ENCODE measurements around the gene DYSF.

The DYSF gene

DNA sequence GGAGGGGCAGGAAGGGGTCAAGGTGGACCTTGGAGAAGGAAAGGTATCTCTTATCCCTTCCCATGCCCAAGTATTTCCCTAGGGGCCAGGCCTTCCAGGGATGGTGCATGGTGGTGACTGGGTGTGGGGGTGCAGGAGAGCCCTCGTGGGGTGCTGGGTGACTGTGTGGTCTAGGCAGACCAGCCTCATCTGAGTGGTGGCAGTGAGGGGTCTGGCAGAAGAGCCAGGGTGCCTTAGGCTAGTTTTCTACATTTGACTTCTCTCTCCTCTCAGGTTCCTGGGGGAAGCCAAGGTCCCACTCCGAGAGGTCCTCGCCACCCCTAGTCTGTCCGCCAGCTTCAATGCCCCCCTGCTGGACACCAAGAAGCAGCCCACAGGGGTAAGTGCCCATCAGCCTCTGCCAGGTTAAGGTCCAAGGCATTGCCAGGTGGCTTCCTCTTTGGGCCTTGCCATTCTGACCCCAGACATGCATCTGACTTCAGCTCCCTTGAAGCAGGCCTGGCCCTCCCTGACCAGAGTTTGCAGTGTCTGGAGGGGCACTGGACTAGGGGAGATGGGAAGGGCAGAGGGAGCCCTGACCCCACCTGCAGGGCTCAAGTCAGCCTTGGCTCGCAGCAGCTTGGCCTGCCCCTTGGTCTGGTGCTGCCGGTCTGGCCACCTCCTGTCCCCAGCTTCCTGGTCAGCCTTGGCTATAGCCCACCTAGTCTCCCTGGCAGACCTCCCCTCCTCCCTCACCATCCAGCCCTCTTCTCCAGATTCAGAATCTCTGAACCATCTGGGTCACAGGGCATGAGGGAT lies 49.8 kb downstream of the DYSF start:
- DNase-seq (ENCODE audit: low read depth in 2 of 2), result no peak

DNA sequence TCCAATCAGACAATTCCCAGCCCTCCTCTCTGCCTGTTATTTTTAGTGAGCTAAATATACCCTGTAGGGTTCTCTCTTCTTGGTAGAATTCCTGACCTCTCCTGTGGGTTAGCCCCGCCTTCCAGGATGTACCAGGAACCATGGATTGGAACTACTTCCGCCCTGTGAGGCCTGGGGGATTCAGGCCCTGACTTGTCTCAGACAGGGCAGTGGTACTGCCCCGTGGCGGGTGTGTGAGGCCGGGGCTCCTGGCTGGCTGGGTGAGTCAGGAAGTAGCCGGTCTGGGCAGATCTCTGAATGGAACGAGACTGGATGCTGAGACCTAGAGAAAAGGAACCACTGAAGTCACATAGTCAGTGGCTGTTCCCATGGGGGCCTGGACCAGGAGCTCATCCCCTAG lies 50.5 kb downstream of the DYSF start:
- no peak for DNase-seq (ENCODE audit: low read depth in 2 of 2)

DNA sequence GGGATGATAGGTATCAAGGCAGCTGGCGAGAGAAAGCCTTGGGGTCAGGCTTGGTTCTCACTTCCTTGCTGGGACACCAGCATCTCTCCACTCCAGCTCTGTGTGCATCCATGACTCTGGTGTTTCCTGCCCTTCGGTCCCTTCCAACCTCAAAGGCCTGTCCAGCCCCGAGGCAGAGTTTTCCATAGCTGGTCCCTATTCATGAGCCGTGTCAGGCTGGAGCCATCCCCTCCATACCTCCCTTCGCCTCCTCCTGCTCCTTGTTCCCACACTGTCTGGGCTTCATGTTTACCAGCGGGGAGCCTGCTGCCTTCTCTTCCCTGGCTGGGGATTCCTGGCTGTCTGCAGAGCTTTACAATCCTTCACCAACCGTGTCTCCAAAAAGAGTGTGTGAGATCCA lies 51.2 kb downstream of the DYSF start:
- no peak for DNase-seq (ENCODE audit: low read depth in 2 of 2)

GRCh38 chr2:71505086-71505769 lies 51.9 kb downstream of the DYSF start:
- DNase-seq (ENCODE audit: low read depth in 2 of 2), result no peak

DNA sequence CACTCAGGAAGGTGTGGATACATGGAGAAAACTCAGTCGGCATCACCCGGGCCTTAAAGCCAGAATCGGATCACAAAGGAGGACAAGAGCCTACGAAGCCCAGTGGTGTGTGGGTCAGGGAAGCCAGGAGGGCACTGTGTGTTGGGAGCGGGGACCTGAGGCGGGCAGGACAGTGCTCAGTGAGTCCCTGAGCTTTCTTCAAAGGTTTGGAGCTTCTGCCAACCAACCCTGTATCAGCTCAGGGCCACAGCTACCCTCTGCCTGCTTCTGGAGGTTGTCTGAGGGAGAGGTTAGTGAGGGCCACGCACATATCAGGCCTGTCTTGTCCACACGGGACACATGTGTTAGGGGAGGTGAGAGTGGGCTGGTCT lies 52.4 kb downstream of the DYSF start:
- DNase-seq (ENCODE audit: low read depth in 2 of 2), result no peak

- no peak for DNase-seq (ENCODE audit: low read depth in 2 of 2)
Measured at GRCh38 chr2:71506222-71507153, 53.1 kb downstream of the DYSF start.

DNA sequence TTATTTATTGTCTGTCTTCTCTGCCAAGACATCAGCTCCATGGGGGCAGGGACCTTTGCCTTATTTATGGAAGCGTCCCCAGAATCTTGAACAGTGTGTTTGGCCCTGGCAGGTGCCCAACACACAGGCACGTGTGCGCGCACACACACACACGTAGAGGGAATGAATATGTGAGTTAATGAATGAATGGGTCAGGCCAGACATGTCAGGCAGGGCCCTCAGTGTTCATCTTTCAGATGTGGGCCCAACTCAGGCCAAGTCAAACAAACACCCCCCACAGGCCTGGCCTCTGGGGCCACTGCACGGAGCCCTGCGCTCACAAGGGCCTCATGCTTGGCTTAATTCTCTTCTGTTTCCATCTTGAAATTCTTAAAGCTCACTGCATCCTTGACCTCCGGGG lies 54.1 kb downstream of the DYSF start:
- no peak for DNase-seq (ENCODE audit: low read depth in 2 of 2)

DNA sequence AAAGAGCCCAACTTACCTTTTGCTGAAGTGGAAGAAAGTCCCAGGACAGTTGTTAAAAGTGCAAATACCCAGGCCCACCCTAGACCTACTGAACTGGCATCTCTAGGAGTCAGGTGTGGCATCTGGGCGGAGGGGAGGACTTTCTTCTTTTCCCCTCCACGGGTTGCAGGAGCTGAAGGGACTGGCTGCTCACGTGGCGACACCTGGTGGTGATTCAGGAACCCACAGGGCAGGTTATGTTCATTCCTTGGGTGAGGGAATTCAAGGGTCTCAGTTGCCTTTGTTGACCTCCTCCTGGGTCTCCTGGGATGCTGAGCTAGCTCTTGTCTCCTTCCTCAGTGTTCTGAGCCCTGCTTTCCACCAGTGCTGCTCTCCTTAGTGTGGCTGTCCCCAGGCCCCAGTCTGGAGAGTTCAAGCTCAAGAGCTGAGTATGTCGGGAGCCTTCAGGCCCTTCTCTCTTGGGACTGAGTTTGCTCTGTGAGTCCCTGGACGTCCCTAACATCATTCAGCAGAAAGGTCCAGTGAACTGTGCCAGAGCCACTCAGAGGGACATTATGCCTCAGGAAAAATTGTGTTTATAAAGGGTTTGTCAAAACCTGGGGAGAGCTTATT lies 56.9 kb downstream of the DYSF start:
- DNase-seq (ENCODE audit: low read depth in 2 of 2), result peak; percentile 28 to 43

DNA sequence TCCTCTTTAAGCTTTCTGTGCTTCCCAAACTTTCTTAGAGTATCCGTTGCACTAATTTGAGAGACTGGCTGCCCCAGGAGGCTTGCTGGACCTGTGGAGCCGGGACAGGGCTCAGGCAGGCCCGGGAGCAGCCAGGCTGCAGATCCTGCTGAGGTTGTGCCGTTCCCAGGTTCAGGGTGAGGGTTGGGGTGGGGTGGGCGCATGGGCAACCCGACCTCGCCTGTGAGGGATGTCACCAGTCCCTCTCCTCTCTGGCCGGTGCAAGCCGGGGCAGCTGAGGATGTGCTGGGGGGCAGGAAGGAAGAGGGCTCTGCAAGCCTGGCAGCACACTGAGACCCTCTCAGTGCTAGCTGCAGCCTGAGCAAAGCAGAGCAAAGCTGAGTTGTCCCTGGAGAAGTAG lies 57.6 kb downstream of the DYSF start:
- no peak for DNase-seq (ENCODE audit: low read depth in 2 of 2)

- DNase-seq (ENCODE audit: low read depth in 2 of 2), result no peak
Measured at GRCh38 chr2:71511776-71512175, 58.4 kb downstream of the DYSF start.

GRCh38 chr2:71512386-71512785 lies 59.0 kb downstream of the DYSF start:
- no peak for DNase-seq (ENCODE audit: low read depth in 2 of 2)

GRCh38 chr2:71513096-71513495 lies 59.7 kb downstream of the DYSF start:
- no peak for DNase-seq (ENCODE audit: low read depth in 2 of 2)

GRCh38 chr2:71513721-71514120 lies 60.4 kb downstream of the DYSF start:
- no peak for DNase-seq (ENCODE audit: low read depth in 2 of 2)

DNA sequence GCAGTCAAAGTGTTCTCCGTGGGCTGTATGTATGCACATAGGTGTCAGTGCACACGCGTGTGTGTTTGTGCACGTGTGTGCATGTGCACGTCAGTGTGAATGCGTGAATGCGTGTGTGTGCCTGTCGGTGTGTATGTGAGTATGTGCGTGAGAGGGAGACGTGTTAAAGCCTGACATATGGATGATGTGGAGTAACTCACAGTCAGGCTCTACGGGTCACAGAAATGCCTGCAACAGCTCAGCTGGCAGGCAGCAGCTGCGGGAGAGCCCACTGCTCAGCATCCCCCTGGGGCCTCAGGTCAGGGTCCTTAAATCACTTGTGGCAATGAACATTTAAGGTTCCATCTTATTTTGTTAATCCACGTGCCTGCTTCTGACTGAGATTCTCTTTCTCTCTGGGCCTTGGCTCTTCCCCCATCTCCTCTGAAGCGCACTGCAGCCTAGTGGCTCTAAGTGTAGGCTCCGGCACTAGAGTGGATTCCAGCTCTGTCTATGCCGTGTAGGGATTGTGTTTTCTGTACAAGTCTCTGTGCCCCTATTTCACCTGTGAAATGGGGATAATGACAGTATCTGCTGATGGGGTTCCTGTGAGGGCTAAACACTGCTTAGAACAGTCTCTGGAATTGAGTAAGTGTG lies 63.0 kb downstream of the DYSF start:
- no peak for DNase-seq (ENCODE audit: low read depth in 2 of 2)

- no peak for DNase-seq (ENCODE audit: low read depth in 2 of 2)
Measured at GRCh38 chr2:71517851-71518250, 64.5 kb downstream of the DYSF start.

DNA sequence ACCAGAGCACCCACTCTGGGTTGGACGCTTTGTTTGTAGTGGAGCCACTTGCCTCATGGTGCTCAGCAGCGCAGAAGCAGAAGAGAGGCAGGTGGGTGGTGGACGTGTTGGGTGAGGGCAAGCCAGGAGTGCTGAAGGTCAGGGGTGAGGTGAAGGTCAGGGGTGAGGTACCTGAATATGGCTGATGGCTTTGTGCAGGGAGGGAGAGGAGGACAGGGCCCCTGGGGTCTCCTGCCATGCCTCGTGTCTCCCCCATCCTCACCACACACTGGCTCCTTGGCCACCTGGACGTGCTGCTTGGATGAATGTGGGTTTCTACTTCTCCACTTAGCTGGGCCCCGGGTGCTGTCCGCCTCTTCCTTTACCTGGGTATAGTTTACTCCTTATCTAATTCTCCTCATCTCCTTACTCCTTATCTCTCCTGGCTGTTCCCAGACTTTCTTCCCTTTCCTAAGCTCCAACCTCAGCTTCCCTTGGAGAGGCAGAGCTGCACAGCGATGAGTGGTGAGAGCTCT lies 68.1 kb downstream of the DYSF start:
- DNase-seq (ENCODE audit: low read depth in 2 of 2), result no peak

GRCh38 chr2:71524476-71524875 lies 71.1 kb downstream of the DYSF start:
- DNase-seq (ENCODE audit: low read depth in 2 of 2), result no peak

GRCh38 chr2:71526141-71526540 lies 72.8 kb downstream of the DYSF start:
- no peak for DNase-seq (ENCODE audit: low read depth in 2 of 2)

DNA sequence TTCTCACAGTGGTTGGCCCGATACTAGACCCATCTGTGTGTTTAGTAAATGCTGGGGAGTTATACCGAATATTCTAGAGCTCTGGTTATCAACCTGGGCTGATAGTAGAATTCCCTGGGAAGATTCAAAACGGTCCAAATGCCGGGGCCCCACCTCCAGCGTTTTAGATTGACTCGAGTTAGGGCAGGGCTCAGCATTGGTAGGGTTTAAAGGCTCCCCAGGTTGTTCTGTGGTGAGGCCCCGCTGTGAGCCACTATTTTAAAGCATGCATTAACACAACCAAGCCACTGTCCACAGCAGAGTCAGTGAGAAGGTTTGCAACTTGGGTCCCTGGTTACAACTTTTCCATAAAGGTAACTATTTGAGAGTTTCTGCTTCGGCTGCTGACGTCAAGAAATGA lies 73.6 kb downstream of the DYSF start:
- no peak for DNase-seq (ENCODE audit: low read depth in 2 of 2)

- DNase-seq (ENCODE audit: low read depth in 2 of 2), result no peak
Measured at GRCh38 chr2:71528131-71528591, 74.8 kb downstream of the DYSF start.

DNA sequence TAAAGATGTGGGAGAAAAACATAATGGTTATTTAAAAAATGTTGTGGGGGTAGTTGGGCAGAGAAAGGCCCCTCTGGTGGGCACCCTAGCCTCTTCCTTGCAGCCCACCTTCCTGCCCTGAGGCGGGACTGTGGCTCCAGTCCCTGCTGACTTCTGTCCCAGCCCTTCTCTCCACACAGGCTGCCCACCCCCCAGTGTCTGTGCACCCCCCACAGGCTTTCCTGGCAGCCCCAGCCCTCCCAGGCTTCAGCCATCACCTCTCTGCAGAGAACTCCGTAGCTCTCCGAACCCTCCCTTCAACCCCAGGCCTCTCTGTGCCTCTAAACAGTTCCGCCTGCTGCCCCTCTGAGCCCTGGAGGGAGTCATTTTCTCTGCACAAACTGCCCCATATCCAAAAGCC lies 75.4 kb downstream of the DYSF start:
- DNase-seq (ENCODE audit: low read depth in 2 of 2), result no peak

Data from stimulated activated CD8-positive, alpha-beta memory T cell treated with anti-CD3 and anti-CD28 coated beads, Interleukin-15, amount 100 ng/mL, for 48 hours (primary cell).